Ovary (tissue), 9 donors: Measurements from ENCODE around the gene CFAP119. TPM values are rescaled to one million over a fixed set of nuclear protein-coding genes. Genes with fewer than 3 reads are reported as not detected.

Experiments used
- DNase-seq, 5 donors: peaks; one replicate each; pipeline ENCODE4 v3.0.0-alpha.2; 2019 to 2020
- H3K27ac ChIP-seq, 2 donors: fragments of 200-600 bp; one replicate each; pipeline versions ENCODE4 v1.5.1 to v1.8.0; 2019 to 2022
- H3K27me3 ChIP-seq: fragments of 200-600 bp; one replicate; pipeline ENCODE4 v1.8.0; 2022
- H3K36me3 ChIP-seq: fragments of 200-600 bp; sonication (generic); one replicate; pipeline ENCODE4 v1.5.1; 2019
- H3K4me1 ChIP-seq: one replicate; pipeline ENCODE4 v1.8.1; 2013; ENCODE audit warnings: mild to moderate bottlenecking, moderate library complexity; ENCODE audit not compliant: insufficient read depth
- H3K4me3 ChIP-seq: fragments of 200-600 bp; sonication (generic); one replicate; pipeline ENCODE4 v1.5.1; 2017
- H3K9me3 ChIP-seq, 2 donors: fragments of 200-600 bp in 1 of 2; sonication (generic) in 1 of 2; one replicate each; pipeline versions ENCODE4 v1.5.1 to v1.8.1; 2013 to 2019; ENCODE audit warnings: mild to moderate bottlenecking in 1 of 2, moderate library complexity in 1 of 2
- EP300 ChIP-seq: sonication (generic); formaldehyde crosslinking; IDR thresholded peaks from one replicate; pipeline ENCODE4 v1.6.1; 2017; ENCODE audit warnings: antibody characterized with exemption
- POLR2A ChIP-seq: fragments of 450-650 bp; IDR thresholded peaks from one replicate; pipeline ENCODE4 v1.6.1; 2017; ENCODE audit warnings: antibody characterized with exemption, mild to moderate bottlenecking, moderate library complexity
- WGBS, 3 donors: extraction: QIAGEN DNeasy Blood & Tissue Kit in 1 of 3; methylation state at CpG; one replicate each; pipeline versions ENCODE4 v1.1.5 to v1.1.7; 2013 to 2017; 5-methylcytosine and 5-hydroxymethylcytosine counted together
- intact Hi-C, 4 donors: fragments of 100-400 bp; cut with DNase I; formaldehyde crosslinking; loops; one replicate each; pipeline versions ENCODE4 v1.11.0 to v1.15.1; 2022 to 2023
- polyA plus RNA-seq, 2 donors: library from polyadenylated mRNA; stranded (reverse); fragments of 200-250 nt in 1 of 2; fragments of 350-450 nt in 1 of 2; fragmentation: Illumina TruSeq in 1 of 2; extraction: RNeasy Lipid Tissue Mini Kit (QIAGEN cat#74804) in 1 of 2; gene quantifications; one replicate each; pipeline ENCODE4 v1.2.3, GENCODE V29; 2013 to 2014
- total RNA-seq, 7 donors: library from RNA; depleted of rRNA in 2 of 7; stranded (reverse); fragments of >200 nt in 2 of 7; fragmentation: NEBNext Ultra II Directional in 3 of 7; extraction: Animal tissue kit (Norgen Biotek cat#: 25700) in 3 of 7; gene quantifications; one replicate each; pipeline versions ENCODE4 v1.1.0 to v1.2.4, GENCODE V29; 2016 to 2023
- TF ChIP-seq, protein P1 (sequence below), 3 donors: fragments of 450-650 bp in 2 of 3; fragments of 200-600 bp in 1 of 3; IDR thresholded peaks; one replicate each; pipeline versions ENCODE4 v1.5.1 to v1.8.0; 2016 to 2022; ENCODE audit warnings: antibody characterized with exemption in 3 of 3, mild to moderate bottlenecking in 1 of 3
- donor health status: DM: no; HTN: no; CAD: no; lungs with moderate emphysema.
- donor health status: DM: no; HTN: no; CAD: no.
- donor health status: Bipolar disorder and iron deficiency.
- donor health status: DM: yes; HTN: yes; CAD: no.
- donor health status: DM: no; HTN: no; CAD: no.
- donor health status: DM: yes; HTN: yes; CAD: no.

Gene CFAP119
- total and polyA plus RNA-seq, 9 donors = 1.2 to 27.0 (median 4.6) TPM

DNA sequence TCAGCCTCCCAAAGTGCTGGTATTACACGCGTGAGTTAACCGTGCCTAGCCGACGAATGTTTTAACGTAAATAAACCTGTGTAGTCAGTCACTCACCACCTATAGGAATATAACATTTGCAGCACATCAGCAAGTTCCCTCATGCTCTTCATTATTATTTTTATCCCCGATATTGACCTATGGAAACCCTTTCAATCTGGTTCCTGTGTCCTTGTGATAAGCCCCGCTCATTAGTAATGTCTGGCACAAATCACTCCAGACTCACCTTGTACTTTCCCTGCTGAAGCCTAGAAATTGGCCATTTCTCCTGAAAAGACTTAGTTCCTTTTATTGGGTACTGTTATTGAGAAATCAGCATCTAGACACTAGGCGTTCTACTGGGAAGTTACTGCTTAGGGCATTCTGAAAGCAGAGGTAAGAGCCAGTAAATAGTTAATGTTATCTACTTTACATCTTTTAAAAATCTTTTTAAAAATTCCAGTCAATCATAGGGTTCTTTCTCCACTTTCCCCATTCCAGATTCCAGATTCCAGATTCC is 15.2 kb downstream of the CFAP119 start:
- WGBS, 3 donors = 81 to 90% (median 83%) methylated on average over 9 of the region's 9 CpGs
- H3K4me1 ChIP-seq = no peaks in the 10 kb centered on the region
- no peaks in the 10 kb centered on the region for H3K27me3 ChIP-seq
- no peak overlapping the region for H3K27ac ChIP-seq
- intact Hi-C loops = no loop called here
- no peak for DNase-seq
- no peak for TF ChIP-seq POLR2A
- TF ChIP-seq, protein P1, sequence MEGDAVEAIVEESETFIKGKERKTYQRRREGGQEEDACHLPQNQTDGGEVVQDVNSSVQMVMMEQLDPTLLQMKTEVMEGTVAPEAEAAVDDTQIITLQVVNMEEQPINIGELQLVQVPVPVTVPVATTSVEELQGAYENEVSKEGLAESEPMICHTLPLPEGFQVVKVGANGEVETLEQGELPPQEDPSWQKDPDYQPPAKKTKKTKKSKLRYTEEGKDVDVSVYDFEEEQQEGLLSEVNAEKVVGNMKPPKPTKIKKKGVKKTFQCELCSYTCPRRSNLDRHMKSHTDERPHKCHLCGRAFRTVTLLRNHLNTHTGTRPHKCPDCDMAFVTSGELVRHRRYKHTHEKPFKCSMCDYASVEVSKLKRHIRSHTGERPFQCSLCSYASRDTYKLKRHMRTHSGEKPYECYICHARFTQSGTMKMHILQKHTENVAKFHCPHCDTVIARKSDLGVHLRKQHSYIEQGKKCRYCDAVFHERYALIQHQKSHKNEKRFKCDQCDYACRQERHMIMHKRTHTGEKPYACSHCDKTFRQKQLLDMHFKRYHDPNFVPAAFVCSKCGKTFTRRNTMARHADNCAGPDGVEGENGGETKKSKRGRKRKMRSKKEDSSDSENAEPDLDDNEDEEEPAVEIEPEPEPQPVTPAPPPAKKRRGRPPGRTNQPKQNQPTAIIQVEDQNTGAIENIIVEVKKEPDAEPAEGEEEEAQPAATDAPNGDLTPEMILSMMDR (IDR thresholded peaks at IDR 0.05) = no peak
- TF ChIP-seq EP300 = no peak
- no peak overlapping the region for H3K4me3 ChIP-seq
- no peaks in the 10 kb centered on the region for H3K36me3 ChIP-seq
- H3K9me3 ChIP-seq = no peaks in the 10 kb centered on the region

- H3K9me3 ChIP-seq = no peaks in the 10 kb centered on the region
- no peaks in the 10 kb centered on the region for H3K36me3 ChIP-seq
- 66 to 80% (median 79%) methylated on average over 2 of the region's 2 CpGs for WGBS, 3 donors
- no peak for TF ChIP-seq EP300
- no peak for TF ChIP-seq POLR2A
- TF ChIP-seq, protein P1 (IDR thresholded peaks at IDR 0.05) = no peak
- intact Hi-C loops = no loop called here
- H3K4me3 ChIP-seq = no peak overlapping the region
- peaks cover 4% of the 10 kb centered on the region for H3K4me1 ChIP-seq
- no peaks in the 10 kb centered on the region for H3K27me3 ChIP-seq
- H3K27ac ChIP-seq = no peak overlapping the region
- DNase-seq = no peak
These were observed 16.8 kb downstream of the CFAP119 start for GRCh38 chr16:30745082-30745481.

- DNase-seq = no peak
- no peak for TF ChIP-seq EP300
- TF ChIP-seq POLR2A = no peak
- TF ChIP-seq, protein P1 (IDR thresholded peaks at IDR 0.05) = no peak
- Histone ChIP-seq H3K27me3 (no peaks in the 10 kb centered on the region), H3K9me3 (no peaks in the 10 kb centered on the region), H3K4me3 (no peak overlapping the region), H3K36me3 (no peaks in the 10 kb centered on the region), H3K27ac (no peak overlapping the region), H3K4me1 (peaks cover 4% of the 10 kb centered on the region)
- intact Hi-C loops = no loop called here
- 60 to 68% (median 63%) methylated on average over 2 of the region's 2 CpGs for WGBS, 3 donors
These were observed 17.7 kb downstream of the CFAP119 start for GRCh38 chr16:30744183-30744582.

DNA sequence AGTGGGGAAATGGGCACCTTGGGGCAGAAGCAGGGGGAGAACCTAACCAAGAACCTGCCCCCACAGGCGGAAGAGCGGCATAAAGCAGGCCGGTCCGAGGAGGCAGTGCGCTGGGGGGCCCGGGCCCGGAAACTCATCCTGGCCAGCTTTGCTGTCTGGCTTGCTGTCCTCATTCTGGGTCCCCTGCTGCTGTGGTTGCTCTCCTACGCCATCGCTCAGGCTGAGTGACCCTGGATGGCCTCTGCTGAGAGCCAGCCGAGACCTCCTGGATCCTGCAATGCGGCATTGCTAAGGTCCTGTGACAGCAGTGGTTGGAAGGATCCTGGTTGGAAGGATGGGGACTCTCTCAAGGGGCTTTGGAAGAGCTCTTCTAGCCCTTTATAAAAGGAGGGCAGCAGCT is 18.1 kb downstream of the CFAP119 start:
- 85 to 90% (median 89%) methylated on average over 11 of the region's 11 CpGs for WGBS, 3 donors
- intact Hi-C loops = no loop called here
- no peaks in the 10 kb centered on the region for H3K9me3 ChIP-seq
- H3K36me3 ChIP-seq = no peaks in the 10 kb centered on the region
- TF ChIP-seq, protein P1 (IDR thresholded peaks at IDR 0.05) = no peak
- TF ChIP-seq POLR2A (no peak), EP300 (no peak)
- peaks cover 4% of the 10 kb centered on the region for H3K4me1 ChIP-seq
- no peaks in the 10 kb centered on the region for H3K27me3 ChIP-seq
- no peak overlapping the region for H3K4me3 ChIP-seq
- no peak overlapping the region for H3K27ac ChIP-seq
- DNase-seq = peak in 1 of 5 donors; percentile 32
